GM19438 (cell line): Measurements from ENCODE around the gene IMPA2.

ENCODE experiments used
- ATAC-seq: cut with Tn5 transposase; IDR thresholded peaks from one replicate; pipeline ENCODE4 v1.9.1; 2021; ENCODE audit warnings: low read depth; ENCODE audit not compliant: unreplicated experiment

Gene IMPA2

GRCh38 chr18:12046046-12046750 lies 64.9 kb downstream of the IMPA2 start:
- ATAC-seq = no peak

GRCh38 chr18:12046751-12047335 lies 65.5 kb downstream of the IMPA2 start:
- no peak for ATAC-seq

- ATAC-seq = no peak
These were observed 66.9 kb downstream of the IMPA2 start for GRCh38 chr18:12048010-12048826.

GRCh38 chr18:12048827-12049175 lies 67.5 kb downstream of the IMPA2 start:
- no peak for ATAC-seq

GRCh38 chr18:12049978-12050811 lies 68.9 kb downstream of the IMPA2 start:
- peak; percentile 88 for ATAC-seq

GRCh38 chr18:12052866-12053265 lies 71.6 kb downstream of the IMPA2 start:
- no peak for ATAC-seq

GRCh38 chr18:12053289-12053688 lies 72.0 kb downstream of the IMPA2 start:
- ATAC-seq = no peak

- no peak for ATAC-seq
These were observed 75.0 kb downstream of the IMPA2 start for GRCh38 chr18:12056034-12056883.

- ATAC-seq = no peak
These were observed 75.6 kb downstream of the IMPA2 start for GRCh38 chr18:12056884-12057402.

GRCh38 chr18:12057419-12058039 lies 76.2 kb downstream of the IMPA2 start:
- no peak for ATAC-seq

GRCh38 chr18:12059334-12060181 lies 78.3 kb downstream of the IMPA2 start:
- no peak for ATAC-seq

- ATAC-seq = no peak
These were observed 79.0 kb downstream of the IMPA2 start for GRCh38 chr18:12060182-12060870.

GRCh38 chr18:12061685-12062084 lies 80.4 kb downstream of the IMPA2 start:
- no peak for ATAC-seq

- ATAC-seq = no peak
These were observed 81.7 kb downstream of the IMPA2 start for GRCh38 chr18:12062974-12063373.

- ATAC-seq = no peak
These were observed 82.9 kb downstream of the IMPA2 start for GRCh38 chr18:12064086-12064763.

- no peak for ATAC-seq
These were observed 84.1 kb downstream of the IMPA2 start for GRCh38 chr18:12065397-12065796.

- ATAC-seq = no peak
These were observed 85.7 kb downstream of the IMPA2 start for GRCh38 chr18:12066910-12067511.
